HG02852 (cell line): ENCODE data around the gene ARL8A.

Source experiments
- ATAC-seq: cut with Tn5 transposase; IDR thresholded peaks from one replicate; pipeline ENCODE4 v1.9.1; 2021; ENCODE audit warnings: mild to moderate bottlenecking, moderate library complexity; ENCODE audit not compliant: unreplicated experiment

Gene ARL8A

DNA sequence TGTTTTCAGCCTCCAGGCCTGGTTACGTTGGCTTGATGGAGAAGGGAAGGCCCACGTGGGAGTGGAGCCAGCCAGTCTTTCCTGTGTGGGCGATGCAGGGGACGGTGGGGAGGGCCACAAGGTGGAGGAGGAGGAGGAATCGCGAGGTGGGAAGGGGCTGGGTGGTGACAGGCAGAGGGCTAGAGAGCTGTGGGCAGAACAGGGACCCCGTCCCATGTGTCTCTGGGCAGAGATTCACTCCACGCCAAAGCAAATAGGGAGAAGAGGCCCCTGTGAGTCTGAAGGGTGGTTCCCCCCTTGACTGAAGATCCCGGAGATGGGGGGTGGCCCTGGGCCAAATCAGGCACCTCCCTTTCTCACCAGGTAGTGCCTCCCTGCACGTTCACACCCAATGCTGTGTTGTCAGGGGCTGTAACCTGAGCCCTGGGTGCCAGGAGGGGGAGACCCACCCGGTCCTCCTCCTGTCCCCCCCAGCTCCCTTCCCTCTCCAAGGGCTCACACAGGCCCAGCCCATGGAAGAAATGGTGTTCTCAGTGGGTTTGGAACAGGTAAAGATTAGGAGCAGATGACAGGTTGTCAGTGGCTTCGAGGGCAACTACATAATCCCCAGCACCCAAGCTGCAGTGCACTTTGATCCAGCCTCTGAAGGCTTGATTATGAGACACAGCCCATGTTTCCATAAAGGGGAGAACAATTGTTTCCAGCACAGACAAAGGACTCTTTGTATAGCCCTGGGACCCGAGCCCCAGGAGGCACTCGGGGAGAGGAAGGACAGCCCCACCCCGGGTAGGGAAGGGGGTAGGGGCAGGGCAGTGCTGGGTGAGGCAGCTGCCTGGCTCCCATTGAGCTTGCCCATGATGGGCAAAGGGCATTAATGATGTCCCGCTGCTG, 59.5 kb downstream of the ARL8A start:
- no peak for ATAC-seq
